H9 (cell line): ENCODE results near the gene NCS1. TPM values are rescaled to one million over a fixed set of nuclear protein-coding genes. Genes with fewer than 3 reads are reported as not detected.

ENCODE experiments used
- DNase-seq: peaks from one replicate; pipeline ENCODE4 v3.0.0-alpha.2; 2017
- H2AFZ ChIP-seq: one replicate; pipeline ENCODE4 v1.6.1; 2013; ENCODE audit warnings: mild to moderate bottlenecking, low read length, control low read depth, moderate library complexity
- H2AK5ac ChIP-seq: 2 replicates; pipeline ENCODE4 v1.6.1; 2013; ENCODE audit warnings: low read length, control low read depth, mixed read lengths; ENCODE audit not compliant: insufficient read length
- H2BK120ac ChIP-seq: one replicate; pipeline ENCODE4 v1.6.1; 2013; ENCODE audit warnings: low read depth, mild to moderate bottlenecking, low read length, control low read depth, inconsistent platforms; ENCODE audit not compliant: poor library complexity, severe bottlenecking
- H2BK12ac ChIP-seq: 2 replicates; pipeline ENCODE4 v1.6.1; 2013; ENCODE audit warnings: low read length, control low read depth, mixed read lengths, low read depth; ENCODE audit not compliant: insufficient read length
- H2BK15ac ChIP-seq: 2 replicates; pipeline ENCODE4 v1.6.1; 2013; ENCODE audit warnings: low read depth, low read length, control low read depth
- H2BK20ac ChIP-seq: one replicate; pipeline ENCODE4 v1.6.1; 2013; ENCODE audit warnings: low read depth, mild to moderate bottlenecking, low read length, control low read depth, inconsistent platforms; ENCODE audit not compliant: poor library complexity, severe bottlenecking
- H2BK5ac ChIP-seq: 2 replicates; pipeline ENCODE4 v1.6.1; 2013; ENCODE audit warnings: low read length, control low read depth, mixed read lengths; ENCODE audit not compliant: insufficient read length
- H3K14ac ChIP-seq: 2 replicates; pipeline ENCODE4 v1.6.1; 2013; ENCODE audit warnings: low read length, control low read depth; ENCODE audit not compliant: insufficient read depth
- H3K18ac ChIP-seq: 2 replicates; pipeline ENCODE4 v1.6.1; 2013; ENCODE audit warnings: low read depth, mild to moderate bottlenecking, mixed read lengths, low read length, control low read depth; ENCODE audit not compliant: insufficient read length
- H3K23ac ChIP-seq: 2 replicates; pipeline ENCODE4 v1.6.1; 2013; ENCODE audit warnings: low read length, control low read depth, mixed read lengths, low read depth; ENCODE audit not compliant: insufficient read length
- H3K23me2 ChIP-seq: 2 replicates; pipeline ENCODE4 v1.6.1; 2013; ENCODE audit warnings: low read depth, mild to moderate bottlenecking, mixed read lengths, low read length, control low read depth; ENCODE audit not compliant: insufficient read length, poor library complexity, severe bottlenecking
- H3K27ac ChIP-seq: 2 replicates; pipeline ENCODE4 v1.5.1; 2013; ENCODE audit warnings: low read length, control low read depth, mixed read lengths, low read depth; ENCODE audit not compliant: insufficient read length
- H3K27me3 ChIP-seq: 2 replicates; pipeline ENCODE4 v1.6.1; 2013; ENCODE audit warnings: low read length, control low read depth, inconsistent platforms; ENCODE audit not compliant: insufficient read depth
- H3K4ac ChIP-seq: 2 replicates; pipeline ENCODE4 v1.6.1; 2013; ENCODE audit warnings: low read depth, mild to moderate bottlenecking, control low read depth, inconsistent platforms, low read length, moderate library complexity
- H3K4me1 ChIP-seq: 2 replicates; pipeline ENCODE4 v1.6.1; 2013; ENCODE audit warnings: low read length, control low read depth, inconsistent platforms; ENCODE audit not compliant: insufficient read depth
- H3K4me2 ChIP-seq: 2 replicates; pipeline ENCODE4 v1.6.1; 2013; ENCODE audit warnings: low read length, control low read depth, mixed read lengths; ENCODE audit not compliant: insufficient read length, insufficient read depth
- H3K56ac ChIP-seq: 2 replicates; pipeline ENCODE4 v1.6.1; 2013; ENCODE audit warnings: low read depth, mild to moderate bottlenecking, mixed read lengths, low read length, control low read depth; ENCODE audit not compliant: insufficient read length
- H3K79me1 ChIP-seq: 2 replicates; pipeline ENCODE4 v1.6.1; 2013; ENCODE audit warnings: low read depth, mild to moderate bottlenecking, moderate library complexity, low read length, control low read depth, inconsistent platforms; ENCODE audit not compliant: insufficient read depth, poor library complexity, severe bottlenecking
- H3K79me2 ChIP-seq: 2 replicates; pipeline ENCODE4 v1.6.1; 2013; ENCODE audit warnings: low read length, control low read depth, inconsistent platforms; ENCODE audit not compliant: insufficient read depth
- H3K9ac ChIP-seq: 2 replicates; pipeline ENCODE4 v1.6.1; 2013; ENCODE audit warnings: low read length, control low read depth, mixed read lengths; ENCODE audit not compliant: insufficient read length; ENCODE audit errors: extremely low read depth
- H3K9me3 ChIP-seq: one replicate; pipeline ENCODE4 v1.6.1; 2013; ENCODE audit warnings: low read depth, low read length, inconsistent platforms; ENCODE audit not compliant: control insufficient read depth
- H3T11ph ChIP-seq: one replicate; pipeline ENCODE4 v1.6.1; 2013; ENCODE audit warnings: mild to moderate bottlenecking, low read length, control low read depth, inconsistent platforms
- H4K20me1 ChIP-seq: one replicate; pipeline ENCODE4 v1.6.1; 2013; ENCODE audit not compliant: control insufficient read depth, insufficient read length, insufficient read depth
- H4K5ac ChIP-seq: 2 replicates; pipeline ENCODE4 v1.6.1; 2013; ENCODE audit warnings: low read depth, mild to moderate bottlenecking, mixed read lengths, low read length, control low read depth; ENCODE audit not compliant: insufficient read length
- H4K8ac ChIP-seq: replicated peaks from 2 replicates; pipeline ENCODE4 v1.6.1; 2013; ENCODE audit warnings: low read length, control low read depth, mixed read lengths, low read depth; ENCODE audit not compliant: insufficient read length
- H4K91ac ChIP-seq: 2 replicates; pipeline ENCODE4 v1.6.1; 2013; ENCODE audit warnings: low read depth, mild to moderate bottlenecking, moderate library complexity, mixed read lengths, low read length, control low read depth; ENCODE audit not compliant: insufficient read length
- H3K27ac Mint-ChIP-seq, 3 experiments: 2 replicates in 2 of 3; 3 replicates in 1 of 3; pipeline ENCODE4 v1.8.0; 2020 to 2021; ENCODE audit warnings: mixed read lengths in 3 of 3, mild to moderate bottlenecking in 1 of 3, moderate library complexity in 1 of 3
- H3K27me3 Mint-ChIP-seq: 2 replicates; pipeline ENCODE4 v1.8.0; 2021; ENCODE audit warnings: low read depth, mild to moderate bottlenecking, moderate library complexity, mixed read lengths
- H3K36me3 Mint-ChIP-seq, 3 experiments: 2 replicates in 2 of 3; 3 replicates in 1 of 3; pipeline ENCODE4 v1.8.0; 2020 to 2021; ENCODE audit warnings: low read depth in 3 of 3, mixed read lengths in 3 of 3; ENCODE audit not compliant: insufficient read depth in 1 of 3
- H3K4me1 Mint-ChIP-seq, 2 experiments: 2 replicates each; pipeline ENCODE4 v1.8.0; 2020; ENCODE audit warnings: mixed read lengths in 2 of 2
- H3K4me3 Mint-ChIP-seq, 2 experiments: 2 replicates in 1 of 2; 3 replicates in 1 of 2; pipeline ENCODE4 v1.8.0; 2020 to 2021; ENCODE audit warnings: mild to moderate bottlenecking in 2 of 2, mixed read lengths in 2 of 2, moderate library complexity in 1 of 2
- H3K9me3 Mint-ChIP-seq, 2 experiments: 2 replicates in 1 of 2; 3 replicates in 1 of 2; pipeline ENCODE4 v1.8.0; 2020; ENCODE audit warnings: mild to moderate bottlenecking in 2 of 2, mixed read lengths in 2 of 2, moderate library complexity in 1 of 2
- CTCF ChIP-seq: fragments of 200-600 bp; sonication (generic); conservative IDR thresholded peaks from 3 replicates; pipeline ENCODE4 v1.8.0; 2021; ENCODE audit warnings: antibody characterized with exemption, mild to moderate bottlenecking
- whole genome bisulfite sequencing: extraction: QIAGEN DNeasy Blood & Tissue Kit; methylation state at CpG from one replicate; pipeline ENCODE4 v1.1.7; 2013; ENCODE audit warnings: missing lambda C conversion rate, low lambda C conversion rate, mixed read lengths; ENCODE audit not compliant: insufficient read length; ENCODE audit errors: extremely low coverage; 5-methylcytosine and 5-hydroxymethylcytosine counted together
- total RNA-seq: library from RNA; stranded (reverse); gene quantifications from 2 replicates; pipeline ENCODE4 v1.2.1, GENCODE V29; 2021

The NCS1 gene
- total RNA-seq, 1 experiment from 2014 or later = 38.1 TPM

GRCh38 chr9:130225586-130225985 is 53.4 kb downstream of the NCS1 start:
- H3K4me2 ChIP-seq = no peak overlapping the region
- H3K9me3 Mint-ChIP-seq = peaks cover 3 to 6% of the 10 kb centered on the region in 2 experiments; a peak in 3 of 5 replicates
- H3K14ac ChIP-seq = no peak overlapping the region
- no peaks in the 10 kb centered on the region; a peak in 1 of 4 replicates for H3K4me1 Mint-ChIP-seq
- TF ChIP-seq CTCF = no peak
- DNase-seq = no peak
- no peak overlapping the region for H2AFZ ChIP-seq
- no peak overlapping the region for H2BK15ac ChIP-seq
- H4K20me1 ChIP-seq = no peaks in the 10 kb centered on the region
- no peak overlapping the region for H4K91ac ChIP-seq
- H3K27ac Mint-ChIP-seq = no peak overlapping the region
- no CpG with 5 or more reads among the region's 20 CpGs for WGBS
- H3K79me1 ChIP-seq = no peaks in the 10 kb centered on the region
- no peak overlapping the region for H4K5ac ChIP-seq
- no peaks in the 10 kb centered on the region for H3K4me1 ChIP-seq
- no peak overlapping the region for H3K4me3 Mint-ChIP-seq
- H2BK5ac ChIP-seq = no peak overlapping the region
- no peak overlapping the region for H3K9ac ChIP-seq
- H2BK20ac ChIP-seq = no peak overlapping the region
- H3K56ac ChIP-seq = no peak overlapping the region
- no peak overlapping the region for H4K8ac ChIP-seq
- no peak overlapping the region for H3K18ac ChIP-seq
- no peak overlapping the region for H3K4ac ChIP-seq
- no peak overlapping the region for H3K27ac ChIP-seq
- no peaks in the 10 kb centered on the region for H3K79me2 ChIP-seq
- H2AK5ac ChIP-seq = no peak overlapping the region
- H3K27me3 ChIP-seq = no peaks in the 10 kb centered on the region
- peaks cover 13% of the 10 kb centered on the region for H3K9me3 ChIP-seq
- H3K27me3 Mint-ChIP-seq = no peaks in the 10 kb centered on the region
- H2BK12ac ChIP-seq = no peak overlapping the region
- no peaks in the 10 kb centered on the region for H3K23me2 ChIP-seq
- H3K23ac ChIP-seq = no peak overlapping the region
- H2BK120ac ChIP-seq = no peak overlapping the region
- no peak overlapping the region for H3T11ph ChIP-seq
- peaks cover 28 to 36% (median 36%) of the 10 kb centered on the region in 3 experiments for H3K36me3 Mint-ChIP-seq
